Measurements from ENCODE around the gene CLEC10A. TPM values are rescaled to one million over a fixed set of nuclear protein-coding genes. Genes with fewer than 3 reads are reported as not detected.
A peak's percentile ranks its signal among the peaks of the same experiment; 100 is the strongest.
"Not testable (repeated sequence)": the region's sequence is repeated elsewhere in the genome, so short reads cannot be mapped to it uniquely, and the experiment has no call there.

CLEC10A gene
- total RNA-seq, 1 donor from 2014 or later, result 7.7 TPM

DNA sequence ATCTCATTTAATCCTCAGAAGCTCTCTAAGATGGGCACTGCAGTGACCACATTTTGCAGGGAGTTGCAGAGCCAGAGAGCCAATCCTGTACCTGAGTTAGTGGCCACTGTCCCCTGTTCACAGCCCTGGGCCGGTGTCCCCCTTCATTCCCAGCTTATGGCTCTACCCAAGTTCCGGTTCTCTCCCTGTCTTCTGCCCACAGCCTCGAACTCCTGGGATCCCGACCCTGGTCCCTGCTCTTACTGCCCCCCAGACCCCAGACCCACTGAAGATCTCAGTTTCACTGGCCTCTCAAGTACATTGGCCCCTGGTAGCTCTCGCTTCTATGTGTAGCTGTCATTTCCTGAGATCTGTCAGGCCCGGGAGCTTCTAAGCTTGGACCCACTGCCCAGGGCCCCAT lies 22.4 kb upstream of the CLEC10A start:
- Histone ChIP-seq H3K4me1 (no peaks in the 10 kb centered on the region), H3K9me3 (no peaks in the 10 kb centered on the region), H3K27me3 (ENCODE audit: low read depth) (peaks cover 15% of the 10 kb centered on the region), H3K4me3 (no peak overlapping the region), H3K27ac (no peak overlapping the region), H3K36me3 (no peaks in the 10 kb centered on the region)
- DNase-seq (no peak), ATAC-seq (no peak)
- TF ChIP-seq CTCF (IDR thresholded peaks at IDR 0.05), result no peak
- intact Hi-C loops (cut with DNase I), result no loop called here

DNA sequence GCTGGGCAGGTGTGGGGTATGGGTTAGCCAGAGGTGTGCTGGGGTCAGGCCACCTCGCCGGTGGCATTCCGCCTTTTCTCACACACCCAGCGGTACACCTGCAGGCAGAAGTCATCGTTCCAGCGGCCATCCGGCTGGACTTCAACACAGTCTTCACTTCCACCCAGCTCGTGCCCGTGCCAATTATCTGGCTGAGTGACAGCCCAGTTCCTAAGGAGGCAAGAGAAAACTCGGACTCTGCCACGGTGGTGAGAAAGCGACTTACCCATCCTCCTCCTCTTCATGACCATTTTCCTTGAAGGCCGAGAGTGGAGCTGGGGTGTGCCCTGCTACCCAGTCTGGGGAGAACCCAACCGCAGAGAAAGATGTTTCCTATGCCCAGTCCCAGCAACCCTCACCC lies 21.5 kb upstream of the CLEC10A start:
- no peak for TF ChIP-seq CTCF (IDR thresholded peaks at IDR 0.05)
- peaks cover 15% of the 10 kb centered on the region for H3K27me3 ChIP-seq (ENCODE audit: low read depth)
- DNase-seq (no peak), ATAC-seq (no peak)
- no peaks in the 10 kb centered on the region for H3K36me3 ChIP-seq
- H3K9me3 ChIP-seq, result no peaks in the 10 kb centered on the region
- no peaks in the 10 kb centered on the region for H3K4me1 ChIP-seq
- no peak overlapping the region for H3K4me3 ChIP-seq
- no peak overlapping the region for H3K27ac ChIP-seq
- intact Hi-C loops (cut with DNase I), result no loop called here

DNA sequence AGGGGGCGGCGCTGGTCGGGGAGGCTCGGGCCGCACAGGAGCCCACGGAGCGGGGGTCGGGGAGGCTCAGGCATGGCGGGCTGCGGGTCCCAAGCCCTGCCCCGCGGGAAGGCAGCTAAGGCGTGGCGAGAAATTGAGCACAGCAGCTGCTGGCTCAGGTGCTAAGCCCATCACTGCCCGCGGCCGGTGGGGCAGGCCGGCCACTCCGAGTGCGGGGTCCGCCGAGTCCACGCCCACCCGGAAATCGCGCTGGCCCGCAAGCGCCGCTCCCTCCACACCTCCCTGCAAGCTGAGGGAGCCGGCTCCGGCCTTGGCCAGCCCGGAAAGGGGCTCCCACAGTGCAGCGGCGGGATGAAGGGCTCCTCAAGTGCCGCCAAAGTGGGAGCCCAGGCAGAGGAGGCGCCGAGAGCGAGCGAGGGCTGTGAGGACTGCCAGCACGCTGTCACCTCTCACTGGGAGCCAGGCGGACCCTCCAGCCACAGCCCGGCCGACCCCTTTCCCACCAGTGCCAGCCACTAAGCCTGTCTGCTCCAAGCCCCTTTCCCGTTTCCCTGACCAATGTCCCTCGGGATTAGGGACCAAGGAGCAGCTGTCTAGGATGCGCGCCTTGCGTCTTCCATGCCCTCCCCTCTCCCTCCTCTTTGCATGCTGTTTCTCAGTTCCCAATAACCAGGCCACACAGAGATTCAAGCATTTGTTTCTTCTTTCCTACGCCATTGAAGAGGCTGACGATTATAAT lies 20.8 kb upstream of the CLEC10A start:
- H3K4me1 ChIP-seq; H3K4me3 ChIP-seq; H3K27ac ChIP-seq; H3K9me3 ChIP-seq; ATAC-seq; H3K36me3 ChIP-seq; intact Hi-C loops (cut with DNase I): not testable (repeated sequence)
- peak; percentile 35 for DNase-seq
- peaks cover 15% of the 10 kb centered on the region for H3K27me3 ChIP-seq (ENCODE audit: low read depth)

DNA sequence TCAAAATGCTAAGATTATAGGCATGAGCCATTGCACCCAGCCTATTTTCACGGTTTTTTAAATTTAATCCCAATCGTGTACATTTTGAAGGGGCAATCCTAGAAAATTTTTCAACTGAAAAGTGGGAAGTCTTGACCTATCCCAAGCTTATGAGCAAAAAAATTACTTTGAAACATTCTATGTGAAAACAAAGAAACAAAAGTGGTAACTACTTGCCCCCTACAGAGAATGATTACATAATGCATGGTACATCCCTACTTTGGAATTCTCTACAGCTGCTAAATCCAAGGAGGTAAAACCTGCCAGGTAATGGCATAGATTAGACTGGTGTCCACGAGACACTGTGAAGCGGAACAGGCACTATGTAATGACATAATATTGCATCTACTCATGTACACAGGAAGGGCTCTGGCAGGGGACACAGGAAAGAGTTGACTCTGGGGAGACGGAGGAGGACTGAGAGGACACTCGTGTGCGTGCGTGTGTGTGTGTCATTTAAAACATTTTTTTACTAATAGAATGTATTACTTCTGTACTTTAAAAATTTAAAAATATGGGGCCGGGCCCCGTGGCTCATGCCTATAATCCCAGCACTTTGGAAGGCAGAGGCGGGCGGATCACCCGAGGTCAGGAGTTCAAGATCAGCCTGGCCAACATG lies 18.9 kb upstream of the CLEC10A start:
- no peak overlapping the region for H3K27ac ChIP-seq
- ATAC-seq, result peak; percentile 40 to 46
- TF ChIP-seq CTCF (IDR thresholded peaks at IDR 0.05), result no peak
- peak; percentile 21 for DNase-seq
- intact Hi-C loops (cut with DNase I), result no loop called here
- no peak overlapping the region for H3K4me3 ChIP-seq
- no peaks in the 10 kb centered on the region for H3K36me3 ChIP-seq
- H3K4me1 ChIP-seq, result peaks cover 9% of the 10 kb centered on the region
- H3K27me3 ChIP-seq (ENCODE audit: low read depth), result peaks cover 15% of the 10 kb centered on the region
- H3K9me3 ChIP-seq, result no peaks in the 10 kb centered on the region

DNA sequence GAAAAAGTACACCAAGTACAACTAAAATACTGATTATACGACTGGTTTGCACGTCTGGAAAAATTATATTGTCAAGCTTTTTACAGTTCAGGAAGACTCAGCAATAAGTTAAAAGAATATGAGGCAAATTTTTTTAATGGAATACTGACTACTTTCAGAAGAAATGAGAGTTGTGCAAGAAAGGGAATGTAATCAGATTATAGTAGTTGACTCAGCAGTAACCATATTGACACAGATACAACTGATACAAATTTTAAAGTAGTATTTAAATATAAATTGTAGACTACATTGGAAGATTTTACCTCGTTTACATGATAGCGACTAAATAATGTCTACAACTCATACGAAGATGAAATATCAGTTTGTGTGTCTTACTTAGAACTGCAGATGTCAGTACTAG lies 17.9 kb upstream of the CLEC10A start:
- no peaks in the 10 kb centered on the region for H3K9me3 ChIP-seq
- peaks cover 11% of the 10 kb centered on the region for H3K27me3 ChIP-seq (ENCODE audit: low read depth)
- no peak for TF ChIP-seq CTCF (IDR thresholded peaks at IDR 0.05)
- ATAC-seq, result no peak
- no peaks in the 10 kb centered on the region for H3K36me3 ChIP-seq
- H3K27ac ChIP-seq, result no peak overlapping the region
- no peak for DNase-seq
- intact Hi-C loops (cut with DNase I), result no loop called here
- peaks cover 9% of the 10 kb centered on the region for H3K4me1 ChIP-seq
- H3K4me3 ChIP-seq, result no peak overlapping the region

DNA sequence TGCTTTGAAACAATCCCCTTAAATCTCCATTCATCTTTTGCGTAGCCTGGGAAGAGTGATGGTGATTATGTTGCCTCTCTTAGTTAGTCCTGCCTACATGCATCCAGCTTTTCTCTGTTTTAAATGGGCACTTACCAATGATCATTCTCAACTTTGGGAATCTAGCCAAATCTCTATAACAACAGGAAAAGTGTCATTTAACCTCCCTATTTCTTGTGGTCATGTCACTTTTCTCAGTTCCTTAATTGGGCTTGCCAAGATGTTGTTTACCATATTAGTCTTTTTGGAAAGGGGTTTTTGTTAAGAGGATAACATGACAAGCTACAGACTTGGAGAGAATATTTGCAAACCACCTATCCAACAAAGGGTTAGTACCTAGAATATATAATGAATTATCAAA lies 15.6 kb upstream of the CLEC10A start:
- Histone ChIP-seq H3K4me3 (no peak overlapping the region), H3K27me3 (ENCODE audit: low read depth) (peaks cover 3% of the 10 kb centered on the region), H3K9me3 (no peaks in the 10 kb centered on the region), H3K36me3 (no peaks in the 10 kb centered on the region), H3K27ac (no peak overlapping the region), H3K4me1 (peaks cover 9% of the 10 kb centered on the region)
- no peak for TF ChIP-seq CTCF (IDR thresholded peaks at IDR 0.05)
- ATAC-seq, result peak in 1 of 2 donors; percentile 33
- no peak for DNase-seq
- intact Hi-C loops (cut with DNase I), result no loop called here
